Measurements from ENCODE around the gene LARGE1.

- TF ChIP-seq, protein P1, sequence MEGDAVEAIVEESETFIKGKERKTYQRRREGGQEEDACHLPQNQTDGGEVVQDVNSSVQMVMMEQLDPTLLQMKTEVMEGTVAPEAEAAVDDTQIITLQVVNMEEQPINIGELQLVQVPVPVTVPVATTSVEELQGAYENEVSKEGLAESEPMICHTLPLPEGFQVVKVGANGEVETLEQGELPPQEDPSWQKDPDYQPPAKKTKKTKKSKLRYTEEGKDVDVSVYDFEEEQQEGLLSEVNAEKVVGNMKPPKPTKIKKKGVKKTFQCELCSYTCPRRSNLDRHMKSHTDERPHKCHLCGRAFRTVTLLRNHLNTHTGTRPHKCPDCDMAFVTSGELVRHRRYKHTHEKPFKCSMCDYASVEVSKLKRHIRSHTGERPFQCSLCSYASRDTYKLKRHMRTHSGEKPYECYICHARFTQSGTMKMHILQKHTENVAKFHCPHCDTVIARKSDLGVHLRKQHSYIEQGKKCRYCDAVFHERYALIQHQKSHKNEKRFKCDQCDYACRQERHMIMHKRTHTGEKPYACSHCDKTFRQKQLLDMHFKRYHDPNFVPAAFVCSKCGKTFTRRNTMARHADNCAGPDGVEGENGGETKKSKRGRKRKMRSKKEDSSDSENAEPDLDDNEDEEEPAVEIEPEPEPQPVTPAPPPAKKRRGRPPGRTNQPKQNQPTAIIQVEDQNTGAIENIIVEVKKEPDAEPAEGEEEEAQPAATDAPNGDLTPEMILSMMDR (IDR thresholded peaks at IDR 0.05) = no peak
- no peak for TF ChIP-seq POLR2A (IDR thresholded peaks at IDR 0.05)
Measured at GRCh38 chr22:33893512-33893911, 26.8 kb downstream of the LARGE1 start.
